ENCODE measurements around the gene KLHL26. TPM values are rescaled to one million over a fixed set of nuclear protein-coding genes. Genes with fewer than 3 reads are reported as not detected.
A peak's percentile ranks its signal among the peaks of the same experiment; 100 is the strongest.
"Not testable (repeated sequence)": the region's sequence is repeated elsewhere in the genome, so short reads cannot be mapped to it uniquely, and the experiment has no call there.

The KLHL26 gene, protein sequence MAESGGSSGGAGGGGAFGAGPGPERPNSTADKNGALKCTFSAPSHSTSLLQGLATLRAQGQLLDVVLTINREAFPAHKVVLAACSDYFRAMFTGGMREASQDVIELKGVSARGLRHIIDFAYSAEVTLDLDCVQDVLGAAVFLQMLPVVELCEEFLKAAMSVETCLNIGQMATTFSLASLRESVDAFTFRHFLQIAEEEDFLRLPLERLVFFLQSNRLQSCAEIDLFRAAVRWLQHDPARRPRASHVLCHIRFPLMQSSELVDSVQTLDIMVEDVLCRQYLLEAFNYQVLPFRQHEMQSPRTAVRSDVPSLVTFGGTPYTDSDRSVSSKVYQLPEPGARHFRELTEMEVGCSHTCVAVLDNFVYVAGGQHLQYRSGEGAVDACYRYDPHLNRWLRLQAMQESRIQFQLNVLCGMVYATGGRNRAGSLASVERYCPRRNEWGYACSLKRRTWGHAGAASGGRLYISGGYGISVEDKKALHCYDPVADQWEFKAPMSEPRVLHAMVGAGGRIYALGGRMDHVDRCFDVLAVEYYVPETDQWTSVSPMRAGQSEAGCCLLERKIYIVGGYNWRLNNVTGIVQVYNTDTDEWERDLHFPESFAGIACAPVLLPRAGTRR
- polyA plus RNA-seq (2012; ENCODE audit: insufficient read depth, insufficient read length) = 8.0 TPM

GRCh38 chr19:18636969-18637629 lies at the start of gene KLHL26:
TSS of gene KLHL26 (plus strand) at chr19:18637028. CDS start at chr19:18637055, 27 bp downstream.
- peak within 1 kb of the TSS; percentile 91 for H3K4me3 ChIP-seq (ENCODE audit: low read length)
- DNase-seq (ENCODE audit: low read depth, low spot score) = no peak

DNA sequence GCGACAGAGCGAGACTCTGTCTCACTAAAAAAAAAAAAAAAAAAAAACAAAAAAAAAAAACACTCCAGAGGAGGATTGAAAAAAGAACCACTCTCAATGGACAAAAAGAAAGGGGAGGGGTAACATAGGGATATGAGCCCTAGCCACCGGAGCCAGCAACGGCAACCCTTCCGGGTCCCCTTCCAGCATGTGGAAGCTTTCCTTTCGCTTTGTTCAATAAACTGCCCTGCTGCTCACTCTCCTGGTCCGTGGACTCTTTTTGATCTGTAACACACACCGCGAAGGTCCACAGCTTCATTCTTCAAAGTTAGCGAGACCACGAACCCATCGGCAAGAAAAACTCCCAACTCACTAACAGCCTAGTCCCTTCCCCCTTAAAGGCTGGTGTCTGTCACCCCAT lies 49.3 kb upstream of the KLHL26 start:
- no peak for DNase-seq (ENCODE audit: low read depth, low spot score)
- peak overlapping the region; percentile 72 for H3K4me3 ChIP-seq (ENCODE audit: low read length)

GRCh38 chr19:18587962-18588610 lies 48.7 kb upstream of the KLHL26 start:
- peak; percentile 48 for DNase-seq (ENCODE audit: low read depth, low spot score)
- peak overlapping the region; percentile 72 for H3K4me3 ChIP-seq (ENCODE audit: low read length)

GRCh38 chr19:18588611-18589379 lies 48.0 kb upstream of the KLHL26 start, which contains the start of gene REX1BD:
TSS of gene REX1BD (plus strand) at chr19:18588798. CDS start at chr19:18588802, 4 bp downstream.
- H3K4me3 ChIP-seq (ENCODE audit: low read length) = peak within 1 kb of the TSS; percentile 72
- peak; percentile 88 for DNase-seq (ENCODE audit: low read depth, low spot score)

GRCh38 chr19:18589380-18590272 lies 47.2 kb upstream of the KLHL26 start:
- H3K4me3 ChIP-seq (ENCODE audit: low read length) = peak overlapping the region; percentile 72
- DNase-seq (ENCODE audit: low read depth, low spot score) = no peak

DNA sequence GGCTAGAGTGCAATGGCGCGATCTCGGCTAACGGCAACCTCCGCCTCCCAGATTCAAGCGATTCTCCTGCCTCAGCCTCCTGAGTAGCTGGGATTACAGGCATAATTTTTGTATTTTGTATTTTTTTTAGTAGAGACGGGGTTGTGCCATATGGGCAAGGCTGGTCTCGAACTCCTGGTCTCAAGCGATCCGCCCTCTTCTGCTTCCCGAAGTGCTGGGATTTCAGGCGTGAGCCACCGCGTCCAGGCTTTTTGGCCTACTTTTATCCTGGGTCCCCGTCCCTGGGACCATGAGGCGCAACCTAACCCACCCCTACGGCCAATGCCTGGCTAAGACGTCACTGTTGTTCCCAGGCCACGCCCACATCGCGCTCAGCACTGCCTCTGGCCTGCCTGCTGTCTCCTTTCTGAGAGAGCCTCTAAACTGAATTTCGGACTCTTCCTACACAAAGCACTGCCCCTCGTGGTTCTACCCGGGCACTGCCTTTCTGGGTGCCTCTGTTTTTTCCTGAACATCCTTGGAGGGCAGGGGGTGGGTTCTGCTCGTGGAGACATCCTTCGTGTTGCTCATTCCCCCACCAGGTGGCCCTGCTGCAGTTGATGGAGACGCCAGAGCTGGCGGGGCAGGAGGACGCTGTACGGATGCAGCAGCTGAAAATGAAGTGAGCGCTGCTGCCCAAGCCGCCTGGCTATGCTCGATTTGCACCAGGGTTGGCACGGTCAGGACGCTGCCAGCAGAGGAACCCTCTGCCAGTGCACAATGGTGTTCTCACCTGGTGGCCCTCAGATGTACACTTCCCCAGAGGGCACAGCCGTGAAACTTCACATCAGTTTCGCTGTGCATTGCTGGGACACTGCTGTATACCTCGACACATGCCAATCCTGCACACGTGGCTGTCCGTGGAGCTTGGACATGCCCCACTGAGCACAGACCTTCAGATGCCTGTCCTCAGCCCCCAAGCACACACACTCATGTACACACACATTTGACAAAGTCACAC lies 46.3 kb upstream of the KLHL26 start:
- DNase-seq (ENCODE audit: low read depth, low spot score) = peak; percentile 33
- no peak overlapping the region for H3K4me3 ChIP-seq (ENCODE audit: low read length)

GRCh38 chr19:18591735-18592385 lies 45.0 kb upstream of the KLHL26 start:
- DNase-seq (ENCODE audit: low read depth, low spot score) = no peak
- no peak overlapping the region for H3K4me3 ChIP-seq (ENCODE audit: low read length)

GRCh38 chr19:18592732-18593131 lies 44.1 kb upstream of the KLHL26 start:
- DNase-seq (ENCODE audit: low read depth, low spot score); H3K4me3 ChIP-seq (ENCODE audit: low read length): not testable (repeated sequence)

GRCh38 chr19:18593367-18594095 lies 43.3 kb upstream of the KLHL26 start:
- no peak for DNase-seq (ENCODE audit: low read depth, low spot score)
- no peak overlapping the region; the same call in 1 of the 2 replicates for H3K4me3 ChIP-seq (ENCODE audit: low read length)

- DNase-seq (ENCODE audit: low read depth, low spot score) = peak; percentile 28
- peak overlapping the region; percentile 42 for H3K4me3 ChIP-seq (ENCODE audit: low read length)
Observed at GRCh38 chr19:18594096-18594823, 42.6 kb upstream of the KLHL26 start.

DNA sequence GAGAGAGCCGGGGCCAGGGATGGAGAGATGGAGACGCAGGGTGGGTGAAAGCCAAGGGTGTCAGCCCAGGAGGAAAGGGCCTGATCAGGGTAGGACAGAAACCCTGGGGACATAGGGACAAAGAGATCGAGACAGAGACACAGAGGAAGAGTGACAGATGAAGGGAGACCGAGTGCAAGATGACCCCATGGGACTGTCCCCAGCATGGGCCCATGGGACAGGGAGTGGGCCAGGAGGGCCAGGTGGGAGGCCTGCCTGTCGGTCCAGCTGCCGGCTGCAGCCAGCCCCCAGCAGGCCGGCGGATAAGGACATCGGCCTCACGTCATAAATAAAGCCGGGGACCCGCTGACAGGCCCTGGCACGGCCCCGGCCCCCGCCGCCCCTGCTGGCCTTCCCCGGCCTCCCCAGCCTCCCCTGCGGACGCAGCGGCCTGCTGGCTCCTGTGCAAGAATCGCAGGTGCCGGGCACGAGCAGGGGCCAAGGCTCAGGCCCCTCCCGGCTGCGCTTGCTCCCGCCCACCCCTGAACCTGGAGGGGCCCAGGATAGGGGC lies 41.9 kb upstream of the KLHL26 start:
- H3K4me3 ChIP-seq (ENCODE audit: low read length) = no peak overlapping the region; the same call in 1 of the 2 replicates
- DNase-seq (ENCODE audit: low read depth, low spot score) = no peak

- DNase-seq (ENCODE audit: low read depth, low spot score) = no peak
- no peak overlapping the region for H3K4me3 ChIP-seq (ENCODE audit: low read length)
Observed at GRCh38 chr19:18595475-18595874, 41.4 kb upstream of the KLHL26 start.

DNA sequence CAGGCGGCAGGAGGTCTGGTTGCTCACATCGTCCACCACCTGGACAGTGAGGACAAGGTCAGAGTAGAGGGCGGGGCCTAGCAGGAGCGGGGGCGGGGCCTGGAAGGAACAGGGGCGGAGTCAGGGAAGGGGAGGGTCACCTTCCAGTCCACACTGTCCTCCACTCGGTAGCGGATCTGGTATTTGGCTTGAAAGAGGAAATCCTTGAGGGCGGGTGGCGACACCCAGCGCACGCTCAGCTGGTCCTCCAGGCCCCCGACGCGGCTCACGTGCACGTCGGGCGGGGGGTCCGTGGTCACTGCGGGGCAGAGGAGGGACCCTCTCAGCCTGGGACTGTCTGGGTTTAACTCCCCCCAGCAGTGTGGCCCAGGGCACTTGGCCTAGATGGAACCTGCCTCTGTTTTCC lies 40.1 kb upstream of the KLHL26 start:
- DNase-seq (ENCODE audit: low read depth, low spot score) = no peak
- no peak overlapping the region for H3K4me3 ChIP-seq (ENCODE audit: low read length)

- no peak for DNase-seq (ENCODE audit: low read depth, low spot score)
- no peak overlapping the region for H3K4me3 ChIP-seq (ENCODE audit: low read length)
Observed at GRCh38 chr19:18597809-18598660, 38.8 kb upstream of the KLHL26 start.

Measured in Jurkat, Clone E6-1 (cell line).